Activated CD8-positive, alpha-beta memory T cell treated with anti-CD3 and anti-CD28 coated beads, Interleukin-2, amount 50 U/mL, for 1 hour (primary cell): ENCODE data around the gene PACC1.
A peak's percentile ranks its signal among the peaks of the same experiment; 100 is the strongest.
"Not testable (repeated sequence)": the region's sequence is repeated elsewhere in the genome, so short reads cannot be mapped to it uniquely, and the experiment has no call there.

ENCODE experiments used
- DNase-seq: peaks from one replicate; pipeline ENCODE4 v3.0.0-alpha.2; 2020; ENCODE audit errors: extremely low read depth

Gene PACC1

GRCh38 chr1:212396638-212397037 is 18.0 kb downstream of the PACC1 start:
- DNase-seq: no peak

- DNase-seq: not testable (repeated sequence)
These were observed 18.8 kb downstream of the PACC1 start for GRCh38 chr1:212395678-212396437.

DNA sequence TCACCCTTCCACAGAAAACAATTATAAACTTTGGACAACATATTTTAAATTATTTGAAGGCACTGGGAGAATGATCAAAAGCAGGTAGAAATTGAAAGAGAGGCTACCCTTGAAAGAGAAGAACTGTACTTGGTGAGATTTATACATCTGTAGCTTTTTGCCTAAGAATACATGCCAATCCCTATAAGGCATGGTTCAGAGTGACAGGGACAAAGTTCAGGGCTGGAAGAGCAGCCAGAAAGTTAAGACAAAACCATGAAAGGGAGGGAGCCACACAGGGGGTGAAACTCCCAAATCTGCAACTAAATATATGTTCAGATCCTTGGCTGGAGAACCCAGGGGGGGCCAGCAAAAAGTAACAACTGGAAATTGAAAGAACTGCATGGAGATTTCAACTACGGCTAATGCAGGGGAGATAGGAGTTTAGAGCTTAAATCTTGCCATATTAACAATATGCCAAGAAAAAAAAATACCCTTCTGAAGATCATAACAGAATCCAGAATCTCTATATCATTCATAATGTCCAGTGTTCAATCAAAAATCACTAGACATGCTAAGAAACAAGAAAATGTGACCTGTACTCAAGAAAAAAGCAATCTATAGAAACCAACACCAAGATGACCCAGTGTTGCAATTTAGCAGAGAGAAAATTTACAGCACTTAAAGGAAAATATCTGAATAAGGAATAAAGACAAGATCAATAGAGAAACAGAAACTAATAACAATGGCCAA is 25.5 kb downstream of the PACC1 start:
- DNase-seq: no peak

DNA sequence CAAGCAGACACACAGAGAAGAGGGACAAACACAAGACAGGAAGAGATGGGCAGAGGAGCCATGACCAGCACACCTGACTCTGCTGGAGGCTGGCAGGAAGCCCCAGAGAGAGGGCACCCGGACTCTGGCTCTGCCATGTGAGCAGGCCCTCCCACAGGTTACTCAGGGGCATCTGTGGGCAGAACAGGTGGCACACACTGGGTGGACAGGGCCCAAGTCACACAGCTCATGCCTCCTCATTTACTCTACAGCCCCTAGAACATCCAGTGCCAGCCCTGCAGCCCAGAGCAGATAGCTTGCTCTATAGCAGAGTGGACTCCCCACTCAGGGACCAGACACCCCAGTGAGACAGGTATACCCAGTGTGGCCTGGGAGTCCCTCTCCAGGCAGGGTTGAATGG is 28.7 kb downstream of the PACC1 start:
- no peak for DNase-seq

- no peak for DNase-seq
These were observed 33.2 kb downstream of the PACC1 start for GRCh38 chr1:212381397-212382035.

DNA sequence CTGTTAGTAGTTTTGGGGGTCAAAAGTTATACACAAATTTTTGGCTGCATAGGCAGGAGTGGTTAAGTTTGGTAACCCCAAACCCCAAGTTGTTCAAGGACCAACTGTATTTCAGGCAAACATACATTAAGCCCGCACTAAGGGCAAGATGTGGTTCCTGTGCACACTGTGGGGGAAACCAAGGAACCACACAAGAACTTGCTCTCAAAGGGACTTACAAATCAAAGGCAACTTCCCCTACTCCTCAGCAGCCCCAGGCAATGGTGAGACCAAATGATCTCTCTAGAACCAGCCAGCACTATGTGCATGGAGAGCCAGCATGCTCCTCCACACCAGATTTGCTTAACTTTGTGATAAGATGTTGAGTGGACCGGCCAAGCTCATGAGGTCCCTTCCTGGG is 35.3 kb downstream of the PACC1 start:
- no peak for DNase-seq

DNA sequence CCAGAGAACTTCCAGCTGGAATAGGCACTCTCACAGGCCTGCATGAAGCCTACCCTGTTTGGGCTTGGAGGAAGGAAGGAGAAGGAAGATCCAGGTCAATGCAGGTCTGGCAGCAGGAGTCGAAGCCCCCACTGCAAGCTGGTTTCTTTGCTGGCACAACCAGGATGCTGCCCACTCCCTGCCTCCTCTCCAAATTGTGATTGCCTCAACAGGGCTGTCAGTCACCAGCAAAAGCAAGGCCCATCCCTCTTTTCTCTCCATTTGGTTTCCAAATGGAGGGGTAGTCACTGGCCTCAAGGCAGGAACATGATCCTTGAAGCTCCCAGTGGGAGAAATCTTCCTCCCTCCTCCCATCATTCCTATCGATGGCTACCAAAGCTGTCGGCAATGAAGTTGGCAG is 37.0 kb downstream of the PACC1 start:
- no peak for DNase-seq

GRCh38 chr1:212375986-212376385 is 38.7 kb downstream of the PACC1 start:
- DNase-seq: no peak

DNA sequence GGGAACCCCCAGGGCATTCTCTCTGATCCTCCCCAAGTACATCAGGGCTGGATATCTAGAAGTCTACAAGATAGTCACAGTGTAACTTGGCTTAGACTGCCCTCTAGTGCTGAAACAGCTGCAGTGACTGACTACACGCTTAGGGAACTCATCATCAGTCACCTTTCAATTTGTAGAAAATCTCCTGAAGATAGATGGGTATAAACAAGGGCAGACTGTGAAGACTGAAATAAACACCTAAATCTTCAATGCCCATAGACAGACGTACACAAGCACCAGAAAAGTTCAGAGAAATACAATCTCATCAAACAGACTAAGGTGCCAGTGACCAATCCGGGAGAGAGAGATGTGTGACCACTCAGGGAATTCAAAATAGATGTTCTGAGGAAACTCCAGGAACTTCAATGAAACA is 46.6 kb downstream of the PACC1 start:
- peak; percentile 9 for DNase-seq

DNA sequence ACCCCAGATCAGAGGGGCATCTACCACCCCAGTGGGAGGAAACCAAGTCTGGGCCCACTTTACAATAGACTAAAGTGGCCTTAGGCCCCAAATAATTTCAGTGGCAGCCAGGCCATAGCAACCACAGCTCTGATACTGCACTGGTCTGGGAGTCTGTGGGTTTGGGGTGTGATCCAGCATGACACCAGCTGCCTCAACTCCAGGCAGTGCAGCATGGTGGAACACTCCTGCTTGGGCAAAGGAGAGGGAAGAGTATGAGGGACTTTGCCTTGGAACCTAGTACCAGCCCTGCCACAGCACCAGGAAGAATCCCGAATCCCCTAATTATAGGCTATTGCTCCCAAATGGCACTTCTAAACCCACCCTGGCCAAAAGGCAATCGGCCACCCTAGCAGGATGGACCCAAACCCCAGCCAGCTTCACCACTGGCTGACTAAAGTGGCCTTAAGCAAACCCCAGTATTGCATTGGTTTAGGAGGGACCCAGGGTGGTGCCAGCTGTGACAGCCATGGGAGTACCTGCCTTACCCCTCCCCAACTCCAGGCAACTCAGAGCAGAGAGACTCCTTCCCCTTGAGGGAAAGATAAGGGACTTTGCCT is 47.1 kb downstream of the PACC1 start:
- DNase-seq: no peak

DNA sequence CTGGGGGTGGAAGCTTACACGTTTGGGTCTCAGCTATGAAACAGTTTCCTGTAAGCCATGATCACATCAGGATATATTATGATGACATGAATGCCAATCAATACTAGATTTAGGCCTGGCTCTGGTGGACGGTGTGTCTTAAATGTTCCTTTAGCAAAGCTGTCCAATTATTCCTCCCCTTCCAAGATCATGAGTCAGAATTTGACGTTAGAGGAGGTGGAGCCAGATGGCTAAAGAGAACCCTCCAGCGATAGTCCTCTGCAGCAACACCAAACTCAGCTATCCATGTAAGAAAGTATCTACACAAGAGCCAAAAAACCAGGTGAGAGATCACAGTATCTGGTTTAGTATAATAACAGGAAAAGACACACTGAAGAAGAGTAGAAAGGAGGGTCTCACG is 47.8 kb downstream of the PACC1 start:
- no peak for DNase-seq

DNA sequence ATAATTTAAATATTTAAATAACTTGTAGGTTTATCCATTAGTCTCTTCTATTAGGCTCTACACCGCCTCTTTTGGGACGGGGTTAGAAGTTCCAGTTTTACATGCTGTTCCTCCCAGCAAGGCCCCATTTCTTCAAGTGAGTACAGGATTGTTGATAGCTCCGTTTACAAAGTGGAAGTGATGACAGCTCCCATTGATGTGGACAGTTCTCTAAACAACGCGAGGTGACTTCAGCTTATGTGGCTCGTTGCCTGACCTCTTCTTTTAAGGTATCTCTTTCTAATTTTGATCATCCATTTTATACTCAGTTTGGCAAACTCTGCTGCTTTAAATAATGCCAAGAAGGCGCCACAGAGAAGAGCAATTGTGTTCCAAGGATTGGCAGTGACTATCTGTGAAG is 49.7 kb downstream of the PACC1 start:
- no peak for DNase-seq

DNA sequence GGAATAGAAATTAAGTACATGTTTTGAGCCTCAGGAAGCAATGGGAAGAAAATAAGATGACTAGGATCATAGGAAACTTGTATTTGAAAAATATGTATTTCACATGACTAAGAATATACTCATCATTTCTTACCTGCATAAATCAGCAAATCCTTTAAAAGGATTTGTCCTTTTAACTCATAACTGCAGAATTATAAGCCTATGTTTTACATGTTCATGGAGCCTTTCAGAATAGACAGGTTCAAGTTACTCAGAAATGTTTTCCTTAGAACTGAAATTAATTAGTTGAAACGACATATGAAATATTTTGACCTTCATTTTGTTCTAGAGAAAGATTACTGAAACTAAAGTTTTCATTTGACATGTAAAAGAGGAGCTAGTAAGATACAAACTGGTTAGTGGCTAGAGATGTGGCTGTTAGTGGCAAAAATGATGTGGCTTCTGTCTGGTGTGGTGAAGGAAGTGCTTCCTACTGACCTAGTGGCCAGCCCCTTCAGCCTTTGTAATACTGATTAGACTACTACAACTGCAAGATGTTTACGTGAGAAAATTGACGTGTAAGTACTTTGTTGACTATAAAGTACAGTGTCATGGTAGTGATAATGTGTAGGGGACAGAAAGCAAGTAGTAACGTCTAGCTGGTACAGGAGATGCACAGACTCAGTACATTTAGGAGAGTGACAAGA is 54.7 kb downstream of the PACC1 start:
- no peak for DNase-seq

DNA sequence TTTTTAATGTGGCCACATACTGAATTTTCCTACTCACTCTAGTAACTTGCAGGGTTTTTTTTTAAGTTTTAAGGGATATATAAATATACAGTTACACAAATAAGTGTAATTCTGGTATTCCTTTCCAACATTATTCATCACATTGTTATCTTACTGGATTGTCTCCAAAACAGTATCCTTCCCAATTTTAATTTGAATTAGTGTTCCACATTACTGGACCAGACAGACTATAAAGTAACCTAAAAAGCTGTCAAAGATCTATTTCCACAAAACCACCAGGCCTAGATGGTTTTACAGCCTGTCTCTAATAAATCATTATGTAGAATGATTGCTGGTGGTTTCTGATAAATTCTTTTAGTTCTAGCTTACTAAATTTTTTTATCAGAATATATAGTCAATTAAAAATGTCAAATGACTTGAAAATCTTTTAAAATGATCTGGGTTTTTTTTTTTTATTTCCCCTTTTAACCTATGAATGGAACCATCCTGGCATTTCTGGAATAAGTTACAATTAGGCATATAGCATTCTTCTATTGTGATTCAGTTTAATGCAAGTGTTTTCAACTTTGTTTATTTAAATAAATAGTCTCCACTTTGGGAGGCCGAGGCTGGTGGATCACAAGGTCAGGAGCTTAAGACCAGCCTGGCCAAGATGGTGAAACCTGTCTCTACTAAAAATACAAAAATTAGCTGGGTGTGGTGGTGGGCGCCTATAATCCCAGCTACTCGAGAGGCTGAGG is 59.3 kb downstream of the PACC1 start:
- no peak for DNase-seq

DNA sequence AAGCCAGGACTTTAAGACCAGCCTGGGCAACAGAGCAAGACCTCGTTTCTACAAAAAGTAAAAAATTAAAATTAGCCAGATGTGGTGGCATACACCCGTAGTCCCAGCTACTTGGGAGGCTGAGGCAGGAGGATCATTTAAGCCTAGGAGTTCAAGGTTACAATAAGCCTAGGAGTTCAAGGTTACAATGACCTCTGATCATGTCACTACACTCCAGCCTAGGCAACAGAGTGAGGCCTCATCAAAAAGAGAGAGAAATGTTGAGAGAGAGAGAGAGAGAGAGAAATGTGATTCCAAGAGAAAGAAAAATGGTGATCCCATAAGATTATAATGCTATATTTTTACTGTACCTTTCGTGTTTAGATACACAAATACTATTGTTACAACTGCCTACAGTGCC is 60.2 kb downstream of the PACC1 start:
- no peak for DNase-seq

GRCh38 chr1:212353181-212353580 is 61.5 kb downstream of the PACC1 start:
- DNase-seq: no peak

DNA sequence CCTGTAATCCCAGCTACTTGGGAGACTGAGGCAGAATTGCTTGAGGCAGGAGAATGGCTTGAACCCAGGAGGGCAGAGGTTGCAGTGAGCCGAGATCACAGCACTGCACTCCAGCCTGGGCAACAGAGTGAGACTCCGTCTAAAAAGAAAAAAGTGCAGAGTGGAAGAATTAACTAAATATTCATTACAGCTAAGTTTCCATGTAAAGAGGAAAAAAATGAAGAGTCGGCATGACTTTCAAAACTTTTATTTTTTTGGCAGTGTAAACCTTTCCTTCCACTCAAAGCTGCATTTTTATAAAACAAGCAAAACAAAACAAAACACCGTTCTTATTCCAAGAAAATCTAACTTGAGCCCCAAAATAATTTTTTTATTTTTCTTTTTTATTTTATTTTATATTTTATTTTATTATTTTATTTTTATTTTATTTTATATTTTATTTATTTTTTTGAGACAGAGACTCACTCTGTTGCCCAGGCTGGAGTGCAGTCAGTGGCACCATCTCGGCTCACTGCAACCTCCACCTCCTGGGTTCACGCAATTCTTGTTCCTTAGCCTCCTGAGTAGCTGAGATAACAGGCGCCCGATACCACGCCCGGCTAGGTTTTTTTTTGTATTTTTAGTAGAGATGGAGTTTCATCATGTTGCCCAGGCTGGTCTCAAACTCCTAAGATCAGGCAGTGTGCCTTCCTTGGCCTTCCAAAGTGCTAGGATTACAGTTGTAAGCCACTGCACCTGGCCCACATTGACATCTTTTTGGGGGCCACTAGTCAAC is 62.9 kb downstream of the PACC1 start:
- DNase-seq: no peak

- no peak for DNase-seq
These were observed 68.1 kb downstream of the PACC1 start for GRCh38 chr1:212346601-212347000.

GRCh38 chr1:212344905-212345304 is 69.8 kb downstream of the PACC1 start:
- no peak for DNase-seq

DNA sequence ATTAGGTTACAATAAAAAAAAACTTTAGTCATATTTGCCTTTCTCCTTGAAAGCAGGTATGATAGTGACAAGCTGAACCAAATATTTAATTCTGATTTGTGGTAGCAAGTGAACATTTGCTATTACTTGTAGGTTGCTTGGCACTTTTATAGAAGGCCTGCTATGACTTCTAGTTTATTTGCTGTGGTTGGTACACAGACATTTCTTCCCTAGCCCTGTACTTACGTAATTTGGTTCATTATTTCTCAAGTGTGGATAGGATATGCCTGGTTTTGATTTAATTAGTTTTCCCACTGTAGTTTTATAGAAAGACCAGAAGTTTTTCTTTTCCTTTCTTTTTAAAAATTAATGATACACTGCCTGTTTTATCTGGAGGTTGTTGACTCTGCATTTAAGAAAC is 73.6 kb downstream of the PACC1 start:
- no peak for DNase-seq
